SH-SY5Y (cell line): Measurements from ENCODE around the gene ACOX3.

Experiments
- GATA2 ChIP-seq: IDR thresholded peaks from 2 replicates; pipeline ENCODE4 v1.6.1; 2011; ENCODE audit warnings: mild to moderate bottlenecking, low read depth, low read length
- GATA3 ChIP-seq: IDR thresholded peaks from 2 replicates; pipeline ENCODE4 v1.6.1; 2011; ENCODE audit warnings: low read depth, mild to moderate bottlenecking, low read length, moderate library complexity

The ACOX3 gene

GRCh38 chr4:8395504-8396296 lies 44.8 kb downstream of the ACOX3 start:
- TF ChIP-seq GATA2 (no peak), GATA3 (no peak)

- TF ChIP-seq GATA2 = no peak
- no peak for TF ChIP-seq GATA3
Observed at GRCh38 chr4:8394806-8395205, 45.7 kb downstream of the ACOX3 start.

GRCh38 chr4:8394061-8394519 lies 46.4 kb downstream of the ACOX3 start:
- TF ChIP-seq GATA2 = no peak
- TF ChIP-seq GATA3 = no peak

- TF ChIP-seq GATA3 = no peak
- peak; percentile 76 for TF ChIP-seq GATA2
Observed at GRCh38 chr4:8393593-8394038, 46.9 kb downstream of the ACOX3 start.

DNA sequence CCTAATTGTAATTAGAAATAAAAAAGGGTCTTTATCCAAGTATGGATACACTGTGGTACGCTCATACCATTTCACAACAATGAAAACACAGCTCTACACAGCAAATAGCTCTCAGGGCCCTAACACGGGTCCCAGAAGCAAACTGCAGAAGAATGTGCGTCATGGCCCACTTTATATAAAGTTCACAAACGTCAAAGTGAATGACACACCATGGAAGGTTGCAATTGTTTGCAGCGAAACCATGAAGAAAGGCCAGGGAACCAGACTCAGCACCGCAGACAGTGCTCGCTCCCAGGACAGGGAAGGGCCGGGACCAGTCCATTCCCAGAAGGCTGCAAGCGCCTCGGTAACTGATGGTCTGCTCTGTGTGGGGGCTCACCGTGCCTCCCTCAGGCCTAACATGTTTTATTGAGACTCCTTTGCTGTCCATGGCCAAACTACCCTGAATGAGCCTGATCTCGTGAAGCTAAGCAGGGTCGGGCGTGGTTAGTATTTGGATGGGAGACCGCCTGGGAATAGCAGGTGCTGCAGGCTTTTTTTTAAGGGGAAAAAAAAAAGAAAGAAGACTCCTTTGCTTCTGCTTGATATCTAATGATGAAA lies 47.8 kb downstream of the ACOX3 start:
- TF ChIP-seq GATA3 (no peak), GATA2 (no peak)

DNA sequence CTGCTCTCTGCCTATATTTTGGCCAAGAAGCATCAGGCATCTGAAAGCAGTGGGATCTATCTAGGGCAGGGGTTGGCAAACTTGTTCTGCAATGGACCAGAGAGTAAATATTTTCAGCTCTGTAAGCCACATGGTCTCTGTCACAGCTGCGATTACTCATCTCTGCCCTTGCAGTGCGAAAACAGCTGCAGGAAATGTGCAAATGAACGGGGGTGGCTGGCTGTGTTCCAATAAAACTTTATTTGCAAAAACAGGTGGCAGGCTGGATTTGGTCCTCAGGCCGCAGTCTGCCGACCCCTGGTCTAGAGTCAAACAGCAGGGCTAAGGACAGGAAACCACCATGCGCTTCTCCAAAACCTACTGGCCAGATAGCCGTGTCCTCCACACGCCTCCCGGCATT lies 48.6 kb downstream of the ACOX3 start:
- no peak for TF ChIP-seq GATA3
- TF ChIP-seq GATA2 = no peak

DNA sequence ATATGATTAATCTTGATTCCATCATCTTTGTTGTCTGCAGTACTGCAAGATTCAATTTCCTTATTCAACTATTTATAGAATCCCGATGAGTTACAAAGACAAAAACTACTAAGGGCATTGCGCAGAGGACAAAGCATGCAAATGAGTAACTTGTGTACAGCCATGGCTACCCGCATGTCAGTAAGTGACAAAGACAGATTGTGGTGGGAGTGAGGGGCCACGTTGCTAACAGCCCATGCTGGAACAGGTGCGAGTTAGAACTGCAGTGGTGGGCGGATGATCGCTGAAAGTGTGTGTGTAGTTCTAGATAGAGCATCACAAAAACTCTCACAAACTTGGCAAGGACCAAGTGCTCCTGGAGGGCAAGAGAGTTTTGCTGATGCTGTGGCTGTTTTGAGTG lies 49.5 kb downstream of the ACOX3 start:
- TF ChIP-seq GATA2 (no peak), GATA3 (no peak)

- TF ChIP-seq GATA3 (no peak), GATA2 (no peak)
Observed at GRCh38 chr4:8390577-8390976, 49.9 kb downstream of the ACOX3 start.

GRCh38 chr4:8388528-8388870 lies 52.0 kb downstream of the ACOX3 start:
- no peak for TF ChIP-seq GATA2
- no peak for TF ChIP-seq GATA3

- TF ChIP-seq GATA2 (no peak), GATA3 (no peak)
Observed at GRCh38 chr4:8387615-8388527, 52.7 kb downstream of the ACOX3 start.

DNA sequence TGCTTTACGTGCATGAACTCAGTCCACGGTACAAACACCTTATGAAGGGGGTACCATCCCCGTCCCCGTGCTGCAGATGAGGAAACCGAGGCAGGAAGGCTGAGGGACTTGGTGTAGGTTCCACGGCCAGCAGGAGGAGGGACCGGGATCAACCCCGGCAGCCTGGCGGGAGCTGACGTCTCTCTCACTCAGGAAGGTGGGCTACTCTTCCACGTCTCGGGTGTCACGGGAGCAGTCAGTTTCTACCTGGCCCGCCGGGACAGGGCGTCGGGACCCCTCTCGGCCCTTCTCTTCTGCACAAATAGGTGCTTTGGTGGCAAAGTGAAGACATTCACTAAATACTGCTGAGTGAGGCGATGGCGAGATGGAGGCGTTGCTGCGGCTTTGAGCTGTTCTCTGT lies 53.3 kb downstream of the ACOX3 start:
- TF ChIP-seq GATA2 (no peak), GATA3 (no peak)

- TF ChIP-seq GATA2 (no peak), GATA3 (no peak)
Observed at GRCh38 chr4:8386731-8387130, 53.8 kb downstream of the ACOX3 start.

DNA sequence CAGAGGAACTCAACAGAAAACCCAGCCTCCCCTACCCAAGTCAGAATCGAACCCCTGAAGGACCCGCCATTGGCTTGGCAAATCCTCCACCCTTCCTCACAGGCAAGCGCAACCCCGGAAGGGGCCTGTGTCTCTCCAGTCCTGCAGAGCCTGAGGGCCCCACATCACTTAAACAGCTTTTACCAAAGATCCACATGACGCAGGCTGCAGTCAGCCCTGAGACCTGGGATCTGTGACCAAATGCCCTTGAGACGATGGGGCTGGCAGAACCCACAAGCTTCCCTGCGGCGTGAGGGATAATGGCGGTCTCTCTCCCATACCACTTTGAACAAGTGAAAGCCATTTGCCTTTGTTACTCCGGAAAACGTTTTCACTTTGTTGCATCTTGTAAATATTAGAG lies 54.9 kb downstream of the ACOX3 start:
- TF ChIP-seq GATA3 (no peak), GATA2 (no peak)

- TF ChIP-seq GATA2 = no peak
- no peak for TF ChIP-seq GATA3
Observed at GRCh38 chr4:8385106-8385505, 55.4 kb downstream of the ACOX3 start.

DNA sequence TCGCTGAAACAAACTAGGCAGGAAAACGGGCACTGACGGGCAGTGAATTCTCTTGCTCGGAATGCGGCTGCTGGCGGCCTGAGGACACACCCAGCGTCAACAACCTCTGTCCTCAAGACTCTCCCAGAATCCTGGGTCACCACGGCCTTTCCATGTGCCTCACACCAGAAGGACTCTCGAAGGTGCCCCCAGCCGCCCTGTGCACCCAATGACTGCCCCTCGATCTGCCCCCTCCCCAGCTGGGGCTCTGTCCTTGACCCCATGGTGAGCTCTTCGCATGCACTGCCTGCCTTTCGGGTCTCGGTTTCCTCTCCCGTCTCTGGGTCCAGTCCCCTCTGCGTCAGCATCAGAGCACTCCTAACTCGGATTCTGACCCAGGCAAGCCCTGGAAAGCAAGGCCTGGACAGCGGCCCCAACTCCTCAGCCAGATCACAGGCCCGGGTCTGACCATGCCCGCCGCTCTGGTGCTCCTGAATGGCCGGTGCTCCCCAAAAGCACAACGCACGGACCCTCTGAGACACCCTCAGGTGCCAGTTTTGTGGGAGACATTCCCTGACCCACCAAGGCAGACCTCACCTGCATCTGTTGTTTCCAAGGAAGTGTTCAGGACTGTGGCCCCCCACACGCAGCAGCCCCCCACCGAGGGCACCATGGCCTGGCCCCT lies 56.0 kb downstream of the ACOX3 start:
- TF ChIP-seq GATA3 (no peak), GATA2 (no peak)
